K562 (cell line): ENCODE results near the gene SPPL3. TPM values are rescaled to one million over a fixed set of nuclear protein-coding genes. Genes with fewer than 3 reads are reported as not detected.

Source experiments
- ATAC-seq: fragments of 200-7000 bp; cut with Tn5 transposase; 3 replicates; pipeline ENCODE4 v1.9.1; 2020; ENCODE audit warnings: moderate library complexity
- BruUV-seq: library from RNA; stranded (reverse); fragments of 400-500 nt; replicated peaks from 2 replicates; lab custom pipeline; 2021; lab: Mats Ljungman, UMichigan
- CTCF ChIA-PET: fragments of 300-600 bp; formaldehyde crosslinking; extraction: SDS; loops from one replicate; lab custom pipeline; 2021; ENCODE audit warnings: low intra/inter-chr PET ratio; lab: Yijun Ruan, JAX
- POLR2A ChIA-PET: fragments of 300-600, 350-650 bp; sonication (Branson Sonifier 250); formaldehyde crosslinking; extraction: SDS; loops from one replicate; lab custom pipeline; 2021; ENCODE audit warnings: antibody characterized with exemption, inconsistent platforms; lab: Yijun Ruan, JAX
- DNase-seq, 4 experiments: peaks; one replicate each; pipeline versions ENCODE4 v3.0.0 to v3.0.0-alpha.2; 2011 to 2018; ENCODE audit warnings: low spot score in 3 of 4, mixed read lengths in 3 of 4; ENCODE audit errors: extremely low read depth in 1 of 4
- FAIRE-seq: peaks from 2 replicates; lab custom pipeline; 2011; peaks lifted over from hg19 to GRCh38; lab: Jason Lieb, UNC
- H2AFZ ChIP-seq: 2 replicates; pipeline ENCODE4 v1.6.0; 2011; ENCODE audit warnings: low read depth, low read length, control low read depth, inconsistent platforms
- H3K27ac ChIP-seq: fragments of 200-600 bp; 3 replicates; pipeline ENCODE4 v1.8.0; 2011; ENCODE audit warnings: low read depth, mild to moderate bottlenecking, control low read depth, inconsistent platforms, low read length, moderate library complexity, mixed read lengths; ENCODE audit errors: extremely low read depth
- H3K27me3 ChIP-seq, 2 experiments: fragments of 300-600 bp in 1 of 2; 2 replicates in 1 of 2; 3 replicates in 1 of 2; pipeline versions ENCODE4 v1.6.0 to v1.8.0; 2011; ENCODE audit warnings: inconsistent platforms in 2 of 2, low read length in 2 of 2, mild to moderate bottlenecking in 1 of 2, mixed read lengths in 1 of 2, moderate library complexity in 1 of 2; ENCODE audit not compliant: control insufficient read depth in 2 of 2, insufficient read depth in 2 of 2
- H3K36me3 ChIP-seq: fragments of 300-600 bp; 3 replicates; pipeline ENCODE4 v1.8.0; 2011; ENCODE audit warnings: mild to moderate bottlenecking, low read length, inconsistent platforms; ENCODE audit not compliant: control insufficient read depth, insufficient read depth
- H3K4me1 ChIP-seq, 2 experiments: fragments of 200-600 bp in 1 of 2; replicated peaks in 1 of 2; 2 replicates in 1 of 2; 3 replicates in 1 of 2; pipeline versions ENCODE4 v1.5.1 to v1.8.0; 2011; ENCODE audit warnings: inconsistent platforms in 2 of 2, low read length in 2 of 2, mild to moderate bottlenecking in 1 of 2, mixed read lengths in 1 of 2, moderate library complexity in 1 of 2; ENCODE audit not compliant: control insufficient read depth in 2 of 2, insufficient read depth in 2 of 2
- H3K4me2 ChIP-seq: 2 replicates; pipeline ENCODE4 v1.6.1; 2011; ENCODE audit warnings: low read length, control low read depth, inconsistent platforms, mixed read lengths; ENCODE audit not compliant: insufficient read depth
- H3K4me3 ChIP-seq: fragments of 200-600 bp; sonication (generic), shearing (Covaris generic); 2 replicates; pipeline ENCODE4 v1.5.1; 2016; ENCODE audit warnings: control low read depth, inconsistent platforms
- H3K79me2 ChIP-seq: fragments of 200-600 bp; 3 replicates; pipeline ENCODE4 v1.8.0; 2011; ENCODE audit warnings: low read length, inconsistent platforms; ENCODE audit not compliant: control insufficient read depth, insufficient read depth
- H3K9ac ChIP-seq, 2 experiments: 2 replicates each; pipeline versions ENCODE4 v1.6.0 to v1.6.1; 2011; ENCODE audit warnings: low read depth in 2 of 2, low read length in 2 of 2, control low read depth in 1 of 2, inconsistent platforms in 1 of 2, mild to moderate bottlenecking in 1 of 2, mixed read lengths in 1 of 2; ENCODE audit not compliant: insufficient read depth in 1 of 2
- H3K9me1 ChIP-seq: one replicate; pipeline ENCODE4 v1.6.0; 2011; ENCODE audit warnings: inconsistent platforms, mild to moderate bottlenecking, low read length, moderate library complexity; ENCODE audit not compliant: control insufficient read depth, insufficient read depth
- H3K9me3 ChIP-seq: replicated peaks from 2 replicates; pipeline ENCODE4 v1.5.1; 2011; ENCODE audit warnings: low read depth, low read length, inconsistent platforms; ENCODE audit not compliant: control insufficient read depth, insufficient read depth
- H4K20me1 ChIP-seq: replicated peaks from 2 replicates; pipeline ENCODE4 v1.6.1; 2011; ENCODE audit warnings: low read length, inconsistent platforms, mixed read lengths; ENCODE audit not compliant: control insufficient read depth, insufficient read depth
- ELF1 ChIP-seq: fragments of 200-800 bp; sonication (Bioruptor generic); IDR thresholded peaks from 2 replicates; pipeline ENCODE4 v1.6.1; 2016; ENCODE audit warnings: missing genetic modification characterization, missing compliant biosample characterization
- GABPB2 ChIP-seq: fragments of 250-450 bp; sonication (Bioruptor Pico); conservative IDR thresholded peaks from 2 replicates; pipeline ENCODE4 v1.5.1; 2021; ENCODE audit warnings: mild to moderate bottlenecking
- HEY1 ChIP-seq: fragments of 250-450 bp; sonication (Bioruptor Pico); IDR thresholded peaks from 2 replicates; pipeline ENCODE4 v1.5.0; 2020; ENCODE audit warnings: mild to moderate bottlenecking, moderate library complexity, borderline replicate concordance
- HNRNPK ChIP-seq: fragments of 200-400 bp; formaldehyde crosslinking; IDR thresholded peaks from one replicate; pipeline ENCODE4 v1.6.1; 2018; ENCODE audit warnings: mild to moderate bottlenecking, low read depth, low read length; ENCODE audit not compliant: poor library complexity, severe bottlenecking
- MAZ ChIP-seq, 2 experiments: fragments of 450-650 bp in 1 of 2; sonication (generic) in 1 of 2; formaldehyde crosslinking; IDR thresholded peaks in 1 of 2; conservative IDR thresholded peaks in 1 of 2; 2 replicates each; pipeline versions ENCODE4 v1.4.0 to v1.5.0; 2020; ENCODE audit warnings: mild to moderate bottlenecking in 1 of 2, missing genetic modification reagents in 1 of 2
- POLR3A ChIP-seq: IDR thresholded peaks from 2 replicates; pipeline ENCODE4 v1.6.1; 2011; ENCODE audit warnings: borderline replicate concordance, mild to moderate bottlenecking, moderate library complexity; ENCODE audit not compliant: insufficient read length, insufficient read depth; ENCODE audit errors: extremely low read depth
- RBM25 ChIP-seq: fragments of 200-400 bp; formaldehyde crosslinking; IDR thresholded peaks from 2 replicates; pipeline ENCODE4 v1.6.1; 2018; ENCODE audit warnings: low read length, low read depth, moderate library complexity; ENCODE audit not compliant: severe bottlenecking
- TAF15 ChIP-seq: fragments of 200-400 bp; formaldehyde crosslinking; IDR thresholded peaks from 2 replicates; pipeline ENCODE4 v1.6.1; 2017; ENCODE audit warnings: mild to moderate bottlenecking, low read depth, low read length, moderate library complexity
- TCF3 ChIP-seq: sonication (generic); formaldehyde crosslinking; IDR thresholded peaks from 2 replicates; pipeline ENCODE4 v1.4.0; 2020; ENCODE audit warnings: mild to moderate bottlenecking, missing genetic modification reagents
- ZNF431 ChIP-seq: sonication (generic); formaldehyde crosslinking; IDR thresholded peaks from 2 replicates; pipeline ENCODE4 v1.8.0; 2022; ENCODE audit warnings: mild to moderate bottlenecking, missing genetic modification reagents
- in situ Hi-C: fragments of 300-500 bp; cut with MboI; formaldehyde crosslinking; loops from 4 replicates; pipeline ENCODE4 v1.15.0; 2018; ENCODE audit warnings: inconsistent platforms, mixed read lengths
- intact Hi-C: fragments of 100-400 bp; cut with micrococcal nuclease; formaldehyde crosslinking; loops from 2 replicates; pipeline ENCODE4 v1.14.2; 2022
- polyA plus RNA-seq, 8 experiments: library from polyadenylated mRNA; depleted of rRNA in 4 of 8; stranded (reverse) in 5 of 8; unstranded in 3 of 8; fragments of >200 nt; fragmentation: Nextera tagmentation in 2 of 8; fragmentation: Illumina TruSeq in 1 of 8; extraction: Ambion mirVana in 2 of 8; extraction: Trizol in 1 of 8; gene quantifications; 2 replicates each; pipeline versions ENCODE4 v1.2.1 to v1.2.3, GENCODE V29; 2011 to 2014; ENCODE audit warnings: inconsistent platforms in 1 of 8, missing spikeins in 1 of 8
- total RNA-seq, 7 experiments: library from RNA; depleted of rRNA in 6 of 7; stranded (reverse); fragments of >200 nt in 6 of 7; fragmentation: Illumina TruSeq in 2 of 7; extraction: Trizol in 2 of 7; gene quantifications; 2 replicates each; pipeline versions ENCODE4 v1.2.1 to v1.2.3, GENCODE V29; 2011 to 2021; ENCODE audit warnings: low replicate concordance in 1 of 7
- TF ChIP-seq, protein P1 (sequence below): fragments of 250-450 bp; sonication (Bioruptor Pico); IDR thresholded peaks from 2 replicates; pipeline ENCODE4 v1.4.0; 2020; ENCODE audit warnings: mild to moderate bottlenecking, moderate library complexity
- TF ChIP-seq, protein P2 (sequence below): fragments of 250-450 bp; sonication (Bioruptor Pico); IDR thresholded peaks from 2 replicates; pipeline ENCODE4 v1.5.0; 2020; ENCODE audit warnings: mild to moderate bottlenecking

The SPPL3 gene
- total and polyA plus RNA-seq, 9 of the 15 experiments (the other 6 are each of a cell fraction or from before 2014, with no cell fraction given), result 2.9 to 32.1 (median 7.1) TPM

DNA sequence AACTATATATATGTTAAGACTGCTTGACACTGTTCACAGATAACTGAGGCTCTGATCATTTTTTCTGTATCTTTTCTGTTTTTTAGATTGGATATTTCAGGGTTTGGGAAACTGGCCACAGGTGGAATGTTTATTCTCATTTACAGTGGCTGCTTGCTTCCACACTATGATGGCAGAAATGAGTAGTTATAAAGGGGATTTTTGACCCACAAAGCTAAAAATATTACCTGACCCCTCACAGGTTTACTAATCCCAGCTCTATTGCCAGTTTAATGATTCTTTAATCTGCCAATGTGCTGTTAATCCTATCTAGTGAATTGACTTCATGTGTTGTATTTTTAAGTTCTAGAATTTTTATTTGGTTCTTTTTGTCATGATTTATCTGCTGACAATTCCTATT is 148.9 kb downstream of the SPPL3 start:
- no peak overlapping the region for H3K4me2 ChIP-seq
- no peaks in the 10 kb centered on the region for H3K9me1 ChIP-seq
- no peak overlapping the region for H3K9ac ChIP-seq
- H4K20me1 ChIP-seq, result no peaks in the 10 kb centered on the region
- DNase-seq (no peak), ATAC-seq (no peak), FAIRE-seq (no peak)
- no TSS peak for BruUV-seq
- ChIA-PET POLR2A (interaction anchor here (0.6 kb wide), 1 partner anchor 41 kb away, joined by 3 read pairs; no protein-coding TSS in a partner anchor), CTCF (no interaction called here)
- in situ Hi-C loops, result no loop called here
- no peak overlapping the region for H3K4me3 ChIP-seq
- TF ChIP-seq ELF1, result no peak
- TF ChIP-seq HNRNPK, result no peak
- TF ChIP-seq POLR3A, result no peak
- TF ChIP-seq TAF15, result no peak
- no peak for TF ChIP-seq RBM25
- no peak for TF ChIP-seq HEY1 (CRISPR knock-in tag)
- TF ChIP-seq, protein P1, sequence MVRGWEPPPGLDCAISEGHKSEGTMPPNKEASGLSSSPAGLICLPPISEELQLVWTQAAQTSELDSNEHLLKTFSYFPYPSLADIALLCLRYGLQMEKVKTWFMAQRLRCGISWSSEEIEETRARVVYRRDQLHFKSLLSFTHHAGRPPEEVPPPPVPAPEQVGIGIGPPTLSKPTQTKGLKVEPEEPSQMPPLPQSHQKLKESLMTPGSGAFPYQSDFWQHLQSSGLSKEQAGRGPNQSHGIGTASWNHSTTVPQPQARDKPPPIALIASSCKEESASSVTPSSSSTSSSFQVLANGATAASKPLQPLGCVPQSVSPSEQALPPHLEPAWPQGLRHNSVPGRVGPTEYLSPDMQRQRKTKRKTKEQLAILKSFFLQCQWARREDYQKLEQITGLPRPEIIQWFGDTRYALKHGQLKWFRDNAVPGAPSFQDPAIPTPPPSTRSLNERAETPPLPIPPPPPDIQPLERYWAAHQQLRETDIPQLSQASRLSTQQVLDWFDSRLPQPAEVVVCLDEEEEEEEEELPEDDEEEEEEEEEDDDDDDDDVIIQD (CRISPR knock-in tag), result no peak
- no peak for TF ChIP-seq TCF3
- no peak for TF ChIP-seq MAZ (CRISPR knock-in tag; conservative IDR thresholded peaks at IDR 0.05 in 1 of 2, IDR thresholded peaks at IDR 0.05 in 1 of 2)
- TF ChIP-seq, protein P2, sequence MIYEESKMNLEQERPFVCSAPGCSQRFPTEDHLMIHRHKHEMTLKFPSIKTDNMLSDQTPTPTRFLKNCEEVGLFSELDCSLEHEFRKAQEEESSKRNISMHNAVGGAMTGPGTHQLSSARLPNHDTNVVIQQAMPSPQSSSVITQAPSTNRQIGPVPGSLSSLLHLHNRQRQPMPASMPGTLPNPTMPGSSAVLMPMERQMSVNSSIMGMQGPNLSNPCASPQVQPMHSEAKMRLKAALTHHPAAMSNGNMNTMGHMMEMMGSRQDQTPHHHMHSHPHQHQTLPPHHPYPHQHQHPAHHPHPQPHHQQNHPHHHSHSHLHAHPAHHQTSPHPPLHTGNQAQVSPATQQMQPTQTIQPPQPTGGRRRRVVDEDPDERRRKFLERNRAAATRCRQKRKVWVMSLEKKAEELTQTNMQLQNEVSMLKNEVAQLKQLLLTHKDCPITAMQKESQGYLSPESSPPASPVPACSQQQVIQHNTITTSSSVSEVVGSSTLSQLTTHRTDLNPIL (CRISPR knock-in tag), result no peak
- TF ChIP-seq ZNF431, result no peak
- TF ChIP-seq GABPB2, result no peak
- H3K4me1 ChIP-seq, result peaks cover 3 to 8% of the 10 kb centered on the region in 2 experiments; a peak in 3 of 5 replicates
- intact Hi-C loops, result no loop called here
- H3K27me3 ChIP-seq, result no peaks in the 10 kb centered on the region
- H3K9me3 ChIP-seq, result no peaks in the 10 kb centered on the region
- H3K27ac ChIP-seq, result no peak overlapping the region
- H3K36me3 ChIP-seq, result no peaks in the 10 kb centered on the region
- H2AFZ ChIP-seq, result no peak overlapping the region
- no peaks in the 10 kb centered on the region for H3K79me2 ChIP-seq
